HFFc6 (cell line): ENCODE measurements around the gene OR2T2. TPM values are rescaled to one million over a fixed set of nuclear protein-coding genes. Genes with fewer than 3 reads are reported as not detected.
"Not testable (repeated sequence)": the region's sequence is repeated elsewhere in the genome, so short reads cannot be mapped to it uniquely, and the experiment has no call there.

Experiments used
- DNase-seq: peaks from one replicate; pipeline ENCODE4 v3.0.0-alpha.2; 2018
- H3K27ac Mint-ChIP-seq: 2 replicates; pipeline ENCODE4 v1.8.0; 2020; ENCODE audit warnings: mild to moderate bottlenecking, mixed read lengths
- H3K27me3 Mint-ChIP-seq: 2 replicates; pipeline ENCODE4 v1.8.0; 2021; ENCODE audit warnings: mild to moderate bottlenecking, moderate library complexity, mixed read lengths; ENCODE audit not compliant: insufficient read depth
- H3K36me3 Mint-ChIP-seq: 2 replicates; pipeline ENCODE4 v1.8.0; 2021; ENCODE audit warnings: low read depth, mixed read lengths
- H3K4me1 Mint-ChIP-seq: 2 replicates; pipeline ENCODE4 v1.8.0; 2020; ENCODE audit warnings: low read depth, mixed read lengths
- H3K4me3 Mint-ChIP-seq: 2 replicates; pipeline ENCODE4 v1.8.0; 2020; ENCODE audit warnings: mild to moderate bottlenecking, moderate library complexity, mixed read lengths
- H3K9me3 Mint-ChIP-seq: 2 replicates; pipeline ENCODE4 v1.8.0; 2020; ENCODE audit warnings: mild to moderate bottlenecking, mixed read lengths
- CTCF ChIP-seq: fragments of 200-600 bp; sonication (generic); IDR thresholded peaks from 2 replicates; pipeline ENCODE4 v1.5.0; 2021; ENCODE audit warnings: antibody characterized with exemption, mild to moderate bottlenecking
- total RNA-seq, 6 experiments: library from RNA; stranded (reverse); fragmentation: NEBNext Ultra II Directional; extraction: Animal tissue kit (Norgen Biotek cat#: 25700); gene quantifications; 2 replicates in 1 of 6; 3 replicates in 5 of 6; pipeline ENCODE4 v1.2.3, GENCODE V29; 2021

OR2T2 gene
- total RNA-seq, 6 experiments from 2014 or later: not detected

GRCh38 chr1:248448409-248449074 lies 3.1 kb downstream of the OR2T2 start:
- H3K27ac Mint-ChIP-seq, H3K27me3 Mint-ChIP-seq, H3K4me1 Mint-ChIP-seq, DNase-seq, H3K36me3 Mint-ChIP-seq, H3K4me3 Mint-ChIP-seq: not testable (repeated sequence)
- peaks cover 32% of the 10 kb centered on the region for H3K9me3 Mint-ChIP-seq

GRCh38 chr1:248449821-248450465 lies 4.5 kb downstream of the OR2T2 start:
- H3K4me3 Mint-ChIP-seq, H3K36me3 Mint-ChIP-seq, H3K27ac Mint-ChIP-seq, DNase-seq, H3K27me3 Mint-ChIP-seq, H3K4me1 Mint-ChIP-seq: not testable (repeated sequence)
- H3K9me3 Mint-ChIP-seq: peaks cover 25% of the 10 kb centered on the region

- not testable (repeated sequence) for H3K4me3 Mint-ChIP-seq, H3K4me1 Mint-ChIP-seq, H3K36me3 Mint-ChIP-seq, H3K27ac Mint-ChIP-seq, DNase-seq, H3K27me3 Mint-ChIP-seq
- H3K9me3 Mint-ChIP-seq: peaks cover 23% of the 10 kb centered on the region
These were observed 5.2 kb downstream of the OR2T2 start for GRCh38 chr1:248450466-248451145.

- not testable (repeated sequence) for H3K4me1 Mint-ChIP-seq, H3K27me3 Mint-ChIP-seq, H3K27ac Mint-ChIP-seq, H3K36me3 Mint-ChIP-seq, H3K4me3 Mint-ChIP-seq, DNase-seq
- H3K9me3 Mint-ChIP-seq: peaks cover 17% of the 10 kb centered on the region
These were observed 8.2 kb downstream of the OR2T2 start for GRCh38 chr1:248453619-248454018.

GRCh38 chr1:248455045-248455444 lies 9.6 kb downstream of the OR2T2 start:
- not testable (repeated sequence) for H3K36me3 Mint-ChIP-seq, H3K4me3 Mint-ChIP-seq

GRCh38 chr1:248456635-248457034 lies 11.2 kb downstream of the OR2T2 start:
- not testable (repeated sequence) for H3K36me3 Mint-ChIP-seq, DNase-seq, H3K27me3 Mint-ChIP-seq, H3K4me3 Mint-ChIP-seq, H3K4me1 Mint-ChIP-seq, H3K27ac Mint-ChIP-seq
- peaks cover 40% of the 10 kb centered on the region for H3K9me3 Mint-ChIP-seq

More at GRCh38 chr1:248455045-248455444, 9.6 kb downstream of the OR2T2 start:
- not testable (repeated sequence) for H3K27me3 Mint-ChIP-seq, H3K27ac Mint-ChIP-seq, DNase-seq, H3K4me1 Mint-ChIP-seq
- H3K9me3 Mint-ChIP-seq: peaks cover 31% of the 10 kb centered on the region

GRCh38 chr1:248459117-248459516 lies 13.7 kb downstream of the OR2T2 start:
- H3K4me3 Mint-ChIP-seq, H3K27ac Mint-ChIP-seq, H3K27me3 Mint-ChIP-seq, H3K4me1 Mint-ChIP-seq, H3K36me3 Mint-ChIP-seq, DNase-seq: not testable (repeated sequence)
- H3K9me3 Mint-ChIP-seq: peaks cover 50% of the 10 kb centered on the region

GRCh38 chr1:248471154-248471553 lies 25.7 kb downstream of the OR2T2 start:
- H3K4me3 Mint-ChIP-seq: no peak overlapping the region
- no peaks in the 10 kb centered on the region for H3K27me3 Mint-ChIP-seq
- no peak overlapping the region for H3K27ac Mint-ChIP-seq
- H3K9me3 Mint-ChIP-seq: peaks cover 51% of the 10 kb centered on the region
- no peaks in the 10 kb centered on the region for H3K4me1 Mint-ChIP-seq
- no peak for TF ChIP-seq CTCF
- peaks cover 4% of the 10 kb centered on the region; the same call in 1 of the 2 replicates for H3K36me3 Mint-ChIP-seq
- DNase-seq: no peak

GRCh38 chr1:248472111-248472510 lies 26.7 kb downstream of the OR2T2 start:
- not testable (repeated sequence) for DNase-seq, H3K4me3 Mint-ChIP-seq, H3K27ac Mint-ChIP-seq, H3K27me3 Mint-ChIP-seq, H3K36me3 Mint-ChIP-seq, H3K4me1 Mint-ChIP-seq
- H3K9me3 Mint-ChIP-seq: peaks cover 51% of the 10 kb centered on the region

GRCh38 chr1:248473051-248473450 lies 27.6 kb downstream of the OR2T2 start, which contains the start of gene OR2T3:
TSS of gene OR2T3 (plus strand) at chr1:248473351. CDS start at chr1:248473351, 0 bp downstream.
- not testable (repeated sequence) for H3K4me1 Mint-ChIP-seq, H3K4me3 Mint-ChIP-seq, DNase-seq, H3K27me3 Mint-ChIP-seq, H3K27ac Mint-ChIP-seq, H3K36me3 Mint-ChIP-seq
- peaks cover 45% of the 10 kb centered on the region for H3K9me3 Mint-ChIP-seq

GRCh38 chr1:248475660-248476059 lies 30.2 kb downstream of the OR2T2 start:
- H3K4me3 Mint-ChIP-seq, H3K27me3 Mint-ChIP-seq, H3K27ac Mint-ChIP-seq, H3K36me3 Mint-ChIP-seq, H3K4me1 Mint-ChIP-seq, DNase-seq: not testable (repeated sequence)
- H3K9me3 Mint-ChIP-seq: peaks cover 41% of the 10 kb centered on the region

GRCh38 chr1:248481686-248482579 lies 36.5 kb downstream of the OR2T2 start:
- H3K36me3 Mint-ChIP-seq, H3K27ac Mint-ChIP-seq, H3K4me3 Mint-ChIP-seq, H3K4me1 Mint-ChIP-seq, H3K27me3 Mint-ChIP-seq, DNase-seq: not testable (repeated sequence)
- H3K9me3 Mint-ChIP-seq: peaks cover 27% of the 10 kb centered on the region
